ENCODE data around the gene MALRD1. TPM values are rescaled to one million over a fixed set of nuclear protein-coding genes. Genes with fewer than 3 reads are reported as not detected.

MALRD1 gene
- total RNA-seq, 5 donors from 2014 or later (not counting 1 experiment from before 2014, with no cell fraction given), result 0.32 TPM; not detected in 4

DNA sequence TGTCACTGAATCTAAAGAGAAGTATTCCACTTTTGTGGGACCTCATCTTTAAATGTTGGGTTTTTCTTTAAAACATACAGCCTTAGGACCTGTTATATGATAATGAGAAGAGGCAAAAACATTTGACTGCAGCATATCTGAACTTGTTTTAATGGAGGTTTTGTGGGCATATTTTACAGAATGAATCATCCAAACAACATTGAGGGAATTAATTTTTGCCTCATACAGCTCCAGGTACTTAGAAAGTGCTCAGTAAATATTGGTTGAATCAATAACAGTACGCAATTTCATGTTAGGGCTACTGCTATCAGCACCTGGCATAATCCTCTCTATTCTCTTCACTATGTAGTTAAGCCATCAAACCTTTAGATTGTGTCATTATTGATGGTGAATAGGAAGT is 115.9 kb downstream of the MALRD1 start:
- POLR2A ChIA-PET, result no interaction called here

DNA sequence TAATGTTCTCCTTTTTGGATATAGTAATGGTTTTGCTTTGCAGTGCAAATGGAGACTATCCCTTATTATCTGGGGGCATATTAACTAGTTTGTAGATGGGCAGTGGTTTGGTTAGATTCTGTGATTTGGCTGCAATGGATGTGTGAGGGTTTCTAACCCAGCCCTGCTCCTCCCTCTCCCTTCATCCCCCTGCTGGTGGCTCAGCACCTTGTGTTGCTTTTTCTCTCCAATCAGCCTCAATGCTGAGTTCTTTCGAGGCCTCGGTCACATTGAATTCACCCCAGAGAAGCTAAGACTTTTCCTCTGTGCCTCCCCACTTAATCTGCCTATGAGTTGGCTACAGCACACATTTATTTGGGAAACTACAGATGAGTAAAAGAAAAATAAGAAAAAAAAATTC is 120.0 kb downstream of the MALRD1 start:
- Histone ChIP-seq H3K27ac (ENCODE audit: low read length) (no peak overlapping the region), H3K36me3 (ENCODE audit: control insufficient read depth in 2 of 2, extremely low read depth in 1 of 2, insufficient read depth in 1 of 2, low read length in 1 of 2) (no peaks in the 10 kb centered on the region), H3K4me1 (ENCODE audit: control insufficient read depth in 1 of 2, extremely low read depth in 1 of 2, insufficient read depth in 2 of 2, low read length in 2 of 2) (no peaks in the 10 kb centered on the region), H3K4me3 (ENCODE audit: control insufficient read depth in 1 of 2, extremely low read depth in 1 of 2, low read length in 1 of 2) (no peak overlapping the region), H3K9me3 (no peaks in the 10 kb centered on the region), H3K27me3 (replicated peaks in 1 of 2; ENCODE audit: control insufficient read depth in 2 of 2, extremely low read depth in 1 of 2, insufficient read depth in 2 of 2, low read length in 1 of 2) (no peaks in the 10 kb centered on the region)
- H3K27ac Mint-ChIP-seq, result no peak overlapping the region
- peaks cover 0 to 14% (median 12%) of the 10 kb centered on the region in 3 donors for H3K9me3 Mint-ChIP-seq
- no peak for DNase-seq
- H3K4me1 Mint-ChIP-seq, result no peaks in the 10 kb centered on the region
- no peak for ATAC-seq (replicated peaks in 1 of 4)
- POLR2A ChIA-PET, result no interaction called here
- CTCF ChIA-PET, result no interaction called here
- H3K36me3 Mint-ChIP-seq, result no peaks in the 10 kb centered on the region
- H3K4me3 Mint-ChIP-seq, result no peak overlapping the region
- no peaks in the 10 kb centered on the region for H3K27me3 Mint-ChIP-seq
- no CpG with 5 or more reads among the region's 2 CpGs for WGBS (ENCODE audit: insufficient coverage)

More for the DNA sequence above, 115.9 kb downstream of the MALRD1 start:
- peaks cover 6 to 18% (median 14%) of the 10 kb centered on the region in 3 donors for H3K9me3 Mint-ChIP-seq
- H3K36me3 Mint-ChIP-seq, result no peaks in the 10 kb centered on the region
- H3K36me3 ChIP-seq (ENCODE audit: control insufficient read depth in 2 of 2, extremely low read depth in 1 of 2, insufficient read depth in 1 of 2, low read length in 1 of 2), result no peaks in the 10 kb centered on the region
- no peaks in the 10 kb centered on the region for H3K9me3 ChIP-seq
- ATAC-seq (replicated peaks in 1 of 4) (no peak), DNase-seq (no peak)
- CTCF ChIA-PET, result interaction anchor here in 1 of 2 donors (0.5 kb wide), 1 partner anchor 1363 kb away, joined by 3 read pairs; no protein-coding TSS in a partner anchor
- H3K27ac ChIP-seq (ENCODE audit: low read length), result no peak overlapping the region
- H3K27me3 ChIP-seq (replicated peaks in 1 of 2; ENCODE audit: control insufficient read depth in 2 of 2, extremely low read depth in 1 of 2, insufficient read depth in 2 of 2, low read length in 1 of 2), result no peaks in the 10 kb centered on the region
- H3K4me1 Mint-ChIP-seq, result no peaks in the 10 kb centered on the region
- WGBS (ENCODE audit: insufficient coverage), result no CpG with 5 or more reads among the region's 1 CpG
- no peak overlapping the region for H3K27ac Mint-ChIP-seq
- no peaks in the 10 kb centered on the region for H3K27me3 Mint-ChIP-seq
- H3K4me3 Mint-ChIP-seq, result no peak overlapping the region
- no peak overlapping the region for H3K4me3 ChIP-seq (ENCODE audit: control insufficient read depth in 1 of 2, extremely low read depth in 1 of 2, low read length in 1 of 2)
- H3K4me1 ChIP-seq (ENCODE audit: control insufficient read depth in 1 of 2, extremely low read depth in 1 of 2, insufficient read depth in 2 of 2, low read length in 2 of 2), result no peaks in the 10 kb centered on the region

DNA sequence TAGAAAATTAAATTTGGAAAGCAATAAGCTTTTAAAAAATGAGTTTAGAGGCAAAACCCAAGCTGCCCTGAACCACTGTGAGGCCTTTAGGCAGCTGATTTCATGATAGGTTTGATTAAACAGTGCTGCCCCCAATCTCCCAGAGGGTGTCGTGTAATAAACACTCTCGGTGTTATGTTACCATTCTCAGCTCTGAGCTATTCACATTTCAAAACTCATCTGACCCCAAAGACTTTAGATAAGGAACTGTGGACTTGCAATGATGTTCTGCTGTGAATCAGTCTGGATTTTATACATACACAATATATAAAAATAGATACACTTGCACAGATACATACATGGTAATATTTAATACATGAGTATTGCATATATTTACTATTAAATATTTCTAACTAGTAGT is 120.4 kb downstream of the MALRD1 start:
- no peaks in the 10 kb centered on the region for H3K27me3 ChIP-seq (replicated peaks in 1 of 2; ENCODE audit: control insufficient read depth in 2 of 2, extremely low read depth in 1 of 2, insufficient read depth in 2 of 2, low read length in 1 of 2)
- Mint-ChIP-seq H3K27me3 (no peaks in the 10 kb centered on the region), H3K4me1 (no peaks in the 10 kb centered on the region), H3K4me3 (no peak overlapping the region), H3K9me3 (peaks cover 0 to 14% (median 12%) of the 10 kb centered on the region in 3 donors), H3K36me3 (no peaks in the 10 kb centered on the region), H3K27ac (no peak overlapping the region)
- WGBS (ENCODE audit: insufficient coverage), result no CpG with 5 or more reads among the region's 2 CpGs
- no peak for DNase-seq
- no peaks in the 10 kb centered on the region for H3K4me1 ChIP-seq (ENCODE audit: control insufficient read depth in 1 of 2, extremely low read depth in 1 of 2, insufficient read depth in 2 of 2, low read length in 2 of 2)
- no peak for ATAC-seq (replicated peaks in 1 of 4)
- no peaks in the 10 kb centered on the region for H3K9me3 ChIP-seq
- CTCF ChIA-PET, result no interaction called here
- no peaks in the 10 kb centered on the region for H3K36me3 ChIP-seq (ENCODE audit: control insufficient read depth in 2 of 2, extremely low read depth in 1 of 2, insufficient read depth in 1 of 2, low read length in 1 of 2)
- H3K4me3 ChIP-seq (ENCODE audit: control insufficient read depth in 1 of 2, extremely low read depth in 1 of 2, low read length in 1 of 2), result no peak overlapping the region
- H3K27ac ChIP-seq (ENCODE audit: low read length), result no peak overlapping the region
- POLR2A ChIA-PET, result no interaction called here

DNA sequence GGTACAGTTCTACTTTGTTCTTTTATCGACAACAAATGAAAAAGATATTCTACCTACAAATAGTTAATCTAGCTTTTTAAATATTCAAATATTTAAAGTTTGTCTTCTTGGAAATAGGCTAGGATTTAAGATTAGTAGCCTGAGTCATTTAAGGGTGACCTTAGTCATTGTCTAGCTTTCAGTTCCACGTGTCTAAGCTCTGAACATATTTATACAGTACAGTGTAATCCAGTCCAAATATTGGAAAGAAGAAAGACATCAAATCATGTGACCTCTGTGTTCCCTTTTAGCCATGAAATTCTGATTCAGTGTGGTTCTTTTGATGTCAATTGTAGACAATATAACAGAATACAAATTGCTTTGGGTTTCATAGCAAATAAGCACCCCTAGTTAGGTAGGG is 121.1 kb downstream of the MALRD1 start:
- ATAC-seq (replicated peaks in 1 of 4) (no peak), DNase-seq (no peak)
- Histone ChIP-seq H3K27me3 (replicated peaks in 1 of 2; ENCODE audit: control insufficient read depth in 2 of 2, extremely low read depth in 1 of 2, insufficient read depth in 2 of 2, low read length in 1 of 2) (no peaks in the 10 kb centered on the region), H3K36me3 (ENCODE audit: control insufficient read depth in 2 of 2, extremely low read depth in 1 of 2, insufficient read depth in 1 of 2, low read length in 1 of 2) (no peaks in the 10 kb centered on the region), H3K27ac (ENCODE audit: low read length) (no peak overlapping the region), H3K4me1 (ENCODE audit: control insufficient read depth in 1 of 2, extremely low read depth in 1 of 2, insufficient read depth in 2 of 2, low read length in 2 of 2) (no peaks in the 10 kb centered on the region), H3K4me3 (ENCODE audit: control insufficient read depth in 1 of 2, extremely low read depth in 1 of 2, low read length in 1 of 2) (no peak overlapping the region), H3K9me3 (no peaks in the 10 kb centered on the region)
- CTCF ChIA-PET, result no interaction called here
- Mint-ChIP-seq H3K27ac (no peak overlapping the region), H3K27me3 (no peaks in the 10 kb centered on the region), H3K36me3 (no peaks in the 10 kb centered on the region), H3K9me3 (peaks cover 0 to 14% (median 12%) of the 10 kb centered on the region in 3 donors), H3K4me1 (no peaks in the 10 kb centered on the region), H3K4me3 (no peak overlapping the region)
- WGBS (ENCODE audit: insufficient coverage), result no CpG with 5 or more reads among the region's 2 CpGs
- POLR2A ChIA-PET, result no interaction called here

DNA sequence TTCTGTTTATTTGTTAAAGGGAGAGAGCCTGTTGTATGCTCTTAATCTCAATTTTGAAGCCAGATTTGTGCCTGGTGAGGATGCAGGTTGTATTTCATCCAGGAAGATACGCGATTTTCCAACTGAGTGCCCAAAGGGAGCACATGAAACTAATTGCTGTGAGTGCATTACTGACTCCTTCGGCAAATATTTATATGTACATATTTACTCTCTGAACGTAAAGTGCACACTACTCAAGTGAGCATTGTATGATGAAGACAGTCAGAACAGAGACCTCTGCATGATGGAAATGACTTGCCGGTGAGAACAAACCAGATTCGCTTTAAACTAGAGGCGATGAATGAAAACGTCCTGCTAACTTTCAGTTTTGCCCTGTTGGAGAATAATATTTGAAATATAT is 130.1 kb downstream of the MALRD1 start:
- 86% methylated on average over 4 of the region's 8 CpGs for WGBS (ENCODE audit: insufficient coverage)
- DNase-seq (no peak), ATAC-seq (replicated peaks in 1 of 4) (no peak)
- no peaks in the 10 kb centered on the region for H3K36me3 ChIP-seq (ENCODE audit: control insufficient read depth in 2 of 2, extremely low read depth in 1 of 2, insufficient read depth in 1 of 2, low read length in 1 of 2)
- Mint-ChIP-seq H3K36me3 (no peaks in the 10 kb centered on the region), H3K27ac (no peak overlapping the region), H3K4me1 (no peaks in the 10 kb centered on the region), H3K9me3 (peaks cover 3 to 10% (median 5%) of the 10 kb centered on the region in 3 donors), H3K4me3 (no peak overlapping the region), H3K27me3 (no peaks in the 10 kb centered on the region)
- no peaks in the 10 kb centered on the region for H3K4me1 ChIP-seq (ENCODE audit: control insufficient read depth in 1 of 2, extremely low read depth in 1 of 2, insufficient read depth in 2 of 2, low read length in 2 of 2)
- ChIA-PET CTCF (no interaction called here), POLR2A (no interaction called here)
- H3K27me3 ChIP-seq (replicated peaks in 1 of 2; ENCODE audit: control insufficient read depth in 2 of 2, extremely low read depth in 1 of 2, insufficient read depth in 2 of 2, low read length in 1 of 2), result no peaks in the 10 kb centered on the region
- no peak overlapping the region for H3K4me3 ChIP-seq (ENCODE audit: control insufficient read depth in 1 of 2, extremely low read depth in 1 of 2, low read length in 1 of 2)
- no peak overlapping the region for H3K27ac ChIP-seq (ENCODE audit: low read length)
- H3K9me3 ChIP-seq, result no peaks in the 10 kb centered on the region

DNA sequence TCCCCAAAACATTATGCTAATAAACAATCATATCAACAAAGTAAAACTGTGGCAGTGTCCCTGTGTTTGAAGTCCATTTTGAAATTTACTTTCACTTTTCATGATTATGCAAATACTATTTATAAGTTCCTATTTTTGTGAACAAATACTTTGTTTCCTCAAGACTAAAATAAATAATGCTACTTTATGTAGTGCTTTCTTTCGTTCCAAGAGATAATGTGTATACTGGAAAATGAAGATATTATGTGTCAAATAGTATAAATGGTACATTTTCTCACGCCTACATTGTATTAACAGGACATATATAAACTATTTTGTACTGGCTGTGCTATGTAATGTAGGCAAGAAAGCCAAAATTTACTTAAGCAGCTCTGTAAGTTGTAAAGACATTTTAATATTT is 136.3 kb downstream of the MALRD1 start:
- H3K27me3 ChIP-seq (replicated peaks in 1 of 2; ENCODE audit: control insufficient read depth in 2 of 2, extremely low read depth in 1 of 2, insufficient read depth in 2 of 2, low read length in 1 of 2), result no peaks in the 10 kb centered on the region
- no peak overlapping the region for H3K27ac ChIP-seq (ENCODE audit: low read length)
- Mint-ChIP-seq H3K4me1 (no peaks in the 10 kb centered on the region), H3K27me3 (no peaks in the 10 kb centered on the region), H3K36me3 (no peaks in the 10 kb centered on the region), H3K9me3 (peaks cover 0 to 30% (median 3%) of the 10 kb centered on the region in 3 donors), H3K27ac (no peak overlapping the region), H3K4me3 (no peak overlapping the region)
- ChIA-PET CTCF (no interaction called here), POLR2A (no interaction called here)
- no peak for ATAC-seq (replicated peaks in 1 of 4)
- WGBS (ENCODE audit: insufficient coverage), result no CpG with 5 or more reads among the region's 2 CpGs
- no peaks in the 10 kb centered on the region for H3K4me1 ChIP-seq (ENCODE audit: control insufficient read depth in 1 of 2, extremely low read depth in 1 of 2, insufficient read depth in 2 of 2, low read length in 2 of 2)
- DNase-seq, result no peak
- H3K9me3 ChIP-seq, result no peaks in the 10 kb centered on the region
- H3K4me3 ChIP-seq (ENCODE audit: control insufficient read depth in 1 of 2, extremely low read depth in 1 of 2, low read length in 1 of 2), result no peak overlapping the region
- no peaks in the 10 kb centered on the region for H3K36me3 ChIP-seq (ENCODE audit: control insufficient read depth in 2 of 2, extremely low read depth in 1 of 2, insufficient read depth in 1 of 2, low read length in 1 of 2)

DNA sequence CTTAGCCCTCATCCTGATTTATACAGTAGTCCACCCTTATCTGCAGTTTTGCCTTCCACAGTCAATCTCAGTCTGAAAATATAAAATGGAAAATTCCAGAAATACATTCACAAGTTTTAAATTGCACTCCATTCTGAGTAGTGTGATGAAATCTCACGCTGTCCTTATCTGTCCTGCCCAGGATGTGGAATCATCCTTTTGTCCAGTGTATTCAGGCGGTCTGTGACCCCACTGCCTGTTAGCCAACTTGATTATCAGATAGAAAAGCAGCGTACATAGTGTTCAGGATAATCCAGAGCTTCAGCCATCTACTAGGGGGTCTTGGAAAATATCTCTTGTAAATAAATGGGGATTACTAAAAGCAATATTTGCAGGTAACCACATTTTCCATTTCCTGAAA is 146.3 kb downstream of the MALRD1 start:
- CTCF ChIA-PET, result no interaction called here

More for the DNA sequence above, 146.3 kb downstream of the MALRD1 start:
- Mint-ChIP-seq H3K9me3 (peaks cover 3 to 9% (median 7%) of the 10 kb centered on the region in 3 donors), H3K27me3 (no peaks in the 10 kb centered on the region), H3K36me3 (no peaks in the 10 kb centered on the region), H3K27ac (no peak overlapping the region), H3K4me3 (no peak overlapping the region), H3K4me1 (no peaks in the 10 kb centered on the region)
- DNase-seq (no peak), ATAC-seq (replicated peaks in 1 of 4) (no peak)
- no peak overlapping the region for H3K4me3 ChIP-seq (ENCODE audit: control insufficient read depth in 1 of 2, extremely low read depth in 1 of 2, low read length in 1 of 2)
- no peak overlapping the region for H3K27ac ChIP-seq (ENCODE audit: low read length)
- H3K4me1 ChIP-seq (ENCODE audit: control insufficient read depth in 1 of 2, extremely low read depth in 1 of 2, insufficient read depth in 2 of 2, low read length in 2 of 2), result no peaks in the 10 kb centered on the region
- 83% methylated on average over 1 of the region's 3 CpGs for WGBS (ENCODE audit: insufficient coverage)
- no peaks in the 10 kb centered on the region for H3K9me3 ChIP-seq
- no peaks in the 10 kb centered on the region for H3K36me3 ChIP-seq (ENCODE audit: control insufficient read depth in 2 of 2, extremely low read depth in 1 of 2, insufficient read depth in 1 of 2, low read length in 1 of 2)
- no peaks in the 10 kb centered on the region for H3K27me3 ChIP-seq (replicated peaks in 1 of 2; ENCODE audit: control insufficient read depth in 2 of 2, extremely low read depth in 1 of 2, insufficient read depth in 2 of 2, low read length in 1 of 2)
- POLR2A ChIA-PET, result no interaction called here
